MM.1S (cell line): ENCODE results near the gene FAM20C.
"Not testable (repeated sequence)": the region's sequence is repeated elsewhere in the genome, so short reads cannot be mapped to it uniquely, and the experiment has no call there.

Experiments
- DNase-seq: peaks from one replicate; pipeline ENCODE4 v3.0.0-alpha.2; 2015
- H2AFZ ChIP-seq: fragments of 300-600 bp; sonication (generic); 2 replicates; pipeline ENCODE4 v1.6.0; 2016; ENCODE audit warnings: antibody characterized with exemption, low read length
- H3F3A ChIP-seq: fragments of 300-600 bp; sonication (generic); 2 replicates; pipeline ENCODE4 v1.6.1; 2016; ENCODE audit warnings: mild to moderate bottlenecking, antibody characterized with exemption, low read length, moderate library complexity, mixed read lengths; ENCODE audit not compliant: insufficient read depth
- H3K27ac ChIP-seq: fragments of 300-600 bp; sonication (generic); 2 replicates; pipeline ENCODE4 v1.5.1; 2016; ENCODE audit warnings: mild to moderate bottlenecking, low read length
- H3K27me3 ChIP-seq: fragments of 300-600 bp; sonication (generic); replicated peaks from 2 replicates; pipeline ENCODE4 v1.6.0; 2016; ENCODE audit warnings: low read length; ENCODE audit not compliant: insufficient read depth
- H3K36me3 ChIP-seq: fragments of 300-600 bp; sonication (generic); replicated peaks from 2 replicates; pipeline ENCODE4 v1.6.1; 2016; ENCODE audit warnings: mild to moderate bottlenecking, low read length, mixed read lengths; ENCODE audit not compliant: insufficient read depth
- H3K4me1 ChIP-seq: fragments of 300-600 bp; sonication (generic); 2 replicates; pipeline ENCODE4 v1.6.1; 2016; ENCODE audit warnings: low read length, mixed read lengths
- H3K4me2 ChIP-seq: fragments of 300-600 bp; sonication (generic); 2 replicates; pipeline ENCODE4 v1.6.0; 2016; ENCODE audit warnings: low read depth, low read length
- H3K4me3 ChIP-seq: fragments of 300-600 bp; sonication (generic); 2 replicates; pipeline ENCODE4 v1.5.1; 2016; ENCODE audit warnings: low read length, mixed read lengths
- H3K79me2 ChIP-seq: fragments of 300-600 bp; sonication (generic); 2 replicates; pipeline ENCODE4 v1.6.1; 2016; ENCODE audit warnings: mixed run types, low read length, mixed read lengths
- H3K9ac ChIP-seq: fragments of 300-600 bp; sonication (generic); 2 replicates; pipeline ENCODE4 v1.6.1; 2016; ENCODE audit warnings: low read length, mixed read lengths
- H3K9me2 ChIP-seq: fragments of 300-600 bp; sonication (generic); replicated peaks from 2 replicates; pipeline ENCODE4 v1.6.1; 2016; ENCODE audit warnings: mild to moderate bottlenecking, low read length, mixed read lengths; ENCODE audit not compliant: insufficient read depth
- H3K9me3 ChIP-seq: fragments of 300-600 bp; sonication (generic); replicated peaks from 2 replicates; pipeline ENCODE4 v1.6.1; 2016; ENCODE audit warnings: mild to moderate bottlenecking, low read length, mixed read lengths; ENCODE audit not compliant: insufficient read depth
- H4K20me1 ChIP-seq: fragments of 300-600 bp; sonication (generic); 2 replicates; pipeline ENCODE4 v1.6.1; 2016; ENCODE audit warnings: mild to moderate bottlenecking, low read length, moderate library complexity, mixed read lengths; ENCODE audit not compliant: insufficient read depth
- CTCF ChIP-seq: fragments of 300-600 bp; sonication (generic); IDR thresholded peaks from 2 replicates; pipeline ENCODE4 v1.5.1; 2016; ENCODE audit warnings: antibody characterized with exemption, low read length, mixed read lengths
- EZH2 ChIP-seq: fragments of 300-600 bp; sonication (generic); optimal IDR thresholded peaks from 2 replicates; pipeline ENCODE3; 2017; ENCODE audit warnings: low read depth, mild to moderate bottlenecking, antibody characterized with exemption, low read length, mixed read lengths
- EZH2phosphoT487 ChIP-seq: fragments of 300-600 bp; sonication (generic); IDR thresholded peaks from 2 replicates; pipeline ENCODE4 v1.6.1; 2018; ENCODE audit warnings: antibody characterized with exemption, low read length

FAM20C gene

GRCh38 chr7:204326-204725, 12.0 kb downstream of the FAM20C start:
- Histone ChIP-seq H3K9me3 (no peaks in the 10 kb centered on the region), H3K4me3 (no peak overlapping the region), H3K4me1 (no peaks in the 10 kb centered on the region), H3K9ac (no peak overlapping the region), H2AFZ (no peak overlapping the region), H4K20me1 (no peaks in the 10 kb centered on the region), H3K79me2 (no peaks in the 10 kb centered on the region), H3K27me3 (no peaks in the 10 kb centered on the region), H3K36me3 (no peaks in the 10 kb centered on the region), H3F3A (no peaks in the 10 kb centered on the region), H3K9me2 (no peaks in the 10 kb centered on the region), H3K27ac (no peak overlapping the region), H3K4me2 (no peak overlapping the region)
- TF ChIP-seq CTCF (no peak), EZH2phosphoT487 (no peak), EZH2 (no peak)
- no peak for DNase-seq

GRCh38 chr7:205115-206010, 13.0 kb downstream of the FAM20C start:
- TF ChIP-seq EZH2phosphoT487 (no peak), EZH2 (no peak), CTCF (no peak)
- Histone ChIP-seq H3K4me1 (no peaks in the 10 kb centered on the region), H3K4me3 (no peak overlapping the region), H3K9me2 (no peaks in the 10 kb centered on the region), H3K9me3 (no peaks in the 10 kb centered on the region), H2AFZ (no peak overlapping the region), H3K4me2 (no peak overlapping the region), H3K9ac (no peak overlapping the region), H3K79me2 (no peaks in the 10 kb centered on the region), H3F3A (no peaks in the 10 kb centered on the region), H3K27me3 (no peaks in the 10 kb centered on the region), H4K20me1 (no peaks in the 10 kb centered on the region), H3K36me3 (no peaks in the 10 kb centered on the region), H3K27ac (no peak overlapping the region)
- no peak for DNase-seq

GRCh38 chr7:206351-206750, 14.0 kb downstream of the FAM20C start:
- H3K27ac ChIP-seq, H3K9me3 ChIP-seq, H3F3A ChIP-seq, H3K4me2 ChIP-seq, H4K20me1 ChIP-seq, H3K9me2 ChIP-seq, H3K79me2 ChIP-seq, H3K27me3 ChIP-seq, H3K4me1 ChIP-seq, H2AFZ ChIP-seq, DNase-seq, H3K4me3 ChIP-seq, H3K36me3 ChIP-seq, H3K9ac ChIP-seq: not testable (repeated sequence)
